Smooth muscle cell (in vitro differentiated cells): ENCODE results near the gene NBEA. TPM values are rescaled to one million over a fixed set of nuclear protein-coding genes. Genes with fewer than 3 reads are reported as not detected.

Experiments
- DNase-seq: peaks from one replicate; lab custom pipeline; 2025; ENCODE audit not compliant: unreplicated experiment; lab: John Stamatoyannopoulos, UW
- H2AFZ ChIP-seq: fragments of 200-600 bp; sonication (generic); 2 replicates; pipeline ENCODE4 v1.6.0; 2016; ENCODE audit warnings: antibody characterized with exemption, low read depth, mild to moderate bottlenecking
- H3F3A ChIP-seq: fragments of 200-600 bp; sonication (generic); 2 replicates; pipeline ENCODE4 v1.6.0; 2017; ENCODE audit warnings: antibody characterized with exemption, low read depth
- H3K27ac ChIP-seq: fragments of 200-600 bp; sonication (generic); 2 replicates; pipeline ENCODE4 v1.5.1; 2016; ENCODE audit warnings: low read depth, mild to moderate bottlenecking
- H3K27me3 ChIP-seq: fragments of 200-600 bp; sonication (generic); 2 replicates; pipeline ENCODE4 v1.6.1; 2016; ENCODE audit warnings: low read depth, mild to moderate bottlenecking
- H3K36me3 ChIP-seq: fragments of 200-600 bp; sonication (generic); 2 replicates; pipeline ENCODE4 v1.5.1; 2016; ENCODE audit warnings: low read depth
- H3K4me1 ChIP-seq: fragments of 200-600 bp; sonication (generic); 2 replicates; pipeline ENCODE4 v1.5.1; 2016; ENCODE audit warnings: low read depth
- H3K4me2 ChIP-seq: fragments of 200-600 bp; sonication (generic); 2 replicates; pipeline ENCODE4 v1.6.0; 2016; ENCODE audit warnings: mild to moderate bottlenecking
- H3K4me3 ChIP-seq: fragments of 200-600 bp; sonication (generic); 2 replicates; pipeline ENCODE4 v1.5.1; 2016; ENCODE audit warnings: mild to moderate bottlenecking
- H3K79me2 ChIP-seq: fragments of 200-600 bp; sonication (generic); 2 replicates; pipeline ENCODE4 v1.6.0; 2016; ENCODE audit warnings: low read depth, mild to moderate bottlenecking
- H3K9ac ChIP-seq: fragments of 200-600 bp; sonication (generic); 2 replicates; pipeline ENCODE4 v1.6.0; 2016; ENCODE audit warnings: low read depth
- H3K9me3 ChIP-seq: fragments of 200-600 bp; sonication (generic); replicated peaks from 2 replicates; pipeline ENCODE4 v1.5.1; 2016; ENCODE audit warnings: low read depth
- H4K20me1 ChIP-seq: fragments of 200-600 bp; sonication (generic); 2 replicates; pipeline ENCODE4 v1.6.0; 2016; ENCODE audit warnings: low read depth
- CTCF ChIP-seq: fragments of 200-600 bp; sonication (generic); IDR thresholded peaks from 2 replicates; pipeline ENCODE4 v1.5.1; 2017; ENCODE audit warnings: borderline replicate concordance, mild to moderate bottlenecking, antibody characterized with exemption; ENCODE audit not compliant: insufficient read depth, poor library complexity, severe bottlenecking
- WGBS: methylation state at CpG from one replicate; pipeline ENCODE4 v1.1.7; 2016; ENCODE audit warnings: low lambda C conversion rate; 5-methylcytosine and 5-hydroxymethylcytosine counted together
- polyA plus RNA-seq: library from polyadenylated mRNA; unstranded; fragments of >200 nt; fragmentation: Nextera tagmentation; extraction: Ambion mirVana; gene quantifications from 2 replicates; pipeline ENCODE4 v1.2.1, GENCODE V29; 2016
- total RNA-seq: library from RNA; depleted of rRNA; stranded (reverse); fragments of >200 nt; gene quantifications from 2 replicates; pipeline ENCODE4 v1.2.3, GENCODE V29; 2014

The NBEA gene
- total and polyA plus RNA-seq, 2 experiments from 2014 or later = 3.6 to 11.7 TPM

GRCh38 chr13:35127466-35127865 lies 185.4 kb downstream of the NBEA start:
- no peaks in the 10 kb centered on the region for H3K36me3 ChIP-seq
- H3K4me3 ChIP-seq = no peak overlapping the region
- H3K4me1 ChIP-seq = no peaks in the 10 kb centered on the region
- H3K79me2 ChIP-seq = no peaks in the 10 kb centered on the region
- TF ChIP-seq CTCF = no peak
- H3K27ac ChIP-seq = no peak overlapping the region
- no peaks in the 10 kb centered on the region for H4K20me1 ChIP-seq
- H2AFZ ChIP-seq = no peak overlapping the region
- H3F3A ChIP-seq = no peaks in the 10 kb centered on the region
- no peaks in the 10 kb centered on the region for H3K9me3 ChIP-seq
- DNase-seq = no peak
- no peaks in the 10 kb centered on the region for H3K27me3 ChIP-seq
- WGBS = 98% methylated on average over 2 of the region's 2 CpGs
- H3K4me2 ChIP-seq = no peak overlapping the region
- no peak overlapping the region for H3K9ac ChIP-seq

- no peak for TF ChIP-seq CTCF
Observed at GRCh38 chr13:35129500-35129899, 187.4 kb downstream of the NBEA start.

GRCh38 chr13:35131471-35131870 lies 189.4 kb downstream of the NBEA start:
- no peak overlapping the region for H3K4me3 ChIP-seq
- no peak for DNase-seq
- H3K9me3 ChIP-seq = no peaks in the 10 kb centered on the region
- no peak overlapping the region for H3K27ac ChIP-seq
- no peaks in the 10 kb centered on the region for H4K20me1 ChIP-seq
- H3K79me2 ChIP-seq = no peaks in the 10 kb centered on the region
- no peaks in the 10 kb centered on the region for H3K27me3 ChIP-seq
- no peaks in the 10 kb centered on the region for H3F3A ChIP-seq
- H2AFZ ChIP-seq = no peak overlapping the region
- no peak overlapping the region for H3K4me2 ChIP-seq
- no peak overlapping the region for H3K9ac ChIP-seq
- no peaks in the 10 kb centered on the region for H3K36me3 ChIP-seq
- TF ChIP-seq CTCF = no peak
- no peaks in the 10 kb centered on the region for H3K4me1 ChIP-seq

More at GRCh38 chr13:35129500-35129899, 187.4 kb downstream of the NBEA start:
- H3K79me2 ChIP-seq = no peaks in the 10 kb centered on the region
- H3K4me1 ChIP-seq = no peaks in the 10 kb centered on the region
- no peaks in the 10 kb centered on the region for H4K20me1 ChIP-seq
- H3K9me3 ChIP-seq = no peaks in the 10 kb centered on the region
- no peak overlapping the region for H3K27ac ChIP-seq
- H3F3A ChIP-seq = no peaks in the 10 kb centered on the region
- H3K4me3 ChIP-seq = no peak overlapping the region
- H3K36me3 ChIP-seq = no peaks in the 10 kb centered on the region
- no peak overlapping the region for H2AFZ ChIP-seq
- no peaks in the 10 kb centered on the region for H3K27me3 ChIP-seq
- H3K9ac ChIP-seq = no peak overlapping the region
- DNase-seq = no peak
- H3K4me2 ChIP-seq = no peak overlapping the region

GRCh38 chr13:35136585-35136984 lies 194.5 kb downstream of the NBEA start:
- H3K9ac ChIP-seq = no peak overlapping the region
- DNase-seq = no peak
- H3K79me2 ChIP-seq = no peaks in the 10 kb centered on the region

More at GRCh38 chr13:35136585-35136984, 194.5 kb downstream of the NBEA start:
- no peak overlapping the region for H2AFZ ChIP-seq
- no peaks in the 10 kb centered on the region for H3K36me3 ChIP-seq
- no peaks in the 10 kb centered on the region for H4K20me1 ChIP-seq
- H3K27me3 ChIP-seq = no peaks in the 10 kb centered on the region
- H3F3A ChIP-seq = no peaks in the 10 kb centered on the region
- WGBS = 90% methylated on average over 2 of the region's 2 CpGs
- H3K4me1 ChIP-seq = no peaks in the 10 kb centered on the region
- no peak for TF ChIP-seq CTCF
- H3K27ac ChIP-seq = no peak overlapping the region
- H3K9me3 ChIP-seq = no peaks in the 10 kb centered on the region
- H3K4me2 ChIP-seq = no peak overlapping the region
- no peak overlapping the region for H3K4me3 ChIP-seq
